SK-N-SH treated with all-trans-retinoic acid at 6 μM for 48 hours (cell line): ENCODE data around the gene SAMD3.

Experiments
- GLIS3 ChIP-seq: fragments of 250-450 bp; sonication (Bioruptor Pico); IDR thresholded peaks from 2 replicates; pipeline ENCODE4 v1.5.0; 2020; ENCODE audit warnings: mild to moderate bottlenecking, moderate library complexity
- PATZ1 ChIP-seq: fragments of 250-450 bp; sonication (Bioruptor Pico); IDR thresholded peaks from 2 replicates; pipeline ENCODE4 v1.8.0; 2020; ENCODE audit warnings: mild to moderate bottlenecking, moderate library complexity, borderline replicate concordance
- POU6F1 ChIP-seq: fragments of 250-450 bp; sonication (Bioruptor Pico); IDR thresholded peaks from 2 replicates; pipeline ENCODE4 v1.8.0; 2021; ENCODE audit warnings: low read depth, mild to moderate bottlenecking, moderate library complexity, borderline replicate concordance
- RARB ChIP-seq: fragments of 250-450 bp; sonication (Bioruptor Pico); IDR thresholded peaks from 2 replicates; pipeline ENCODE4 v1.8.0; 2021; ENCODE audit warnings: mild to moderate bottlenecking, moderate library complexity
- TCF4 ChIP-seq: fragments of 250-450 bp; sonication (Bioruptor Pico); IDR thresholded peaks from 2 replicates; pipeline ENCODE4 v1.8.0; 2021; ENCODE audit warnings: mild to moderate bottlenecking, moderate library complexity, borderline replicate concordance
- TOX ChIP-seq: fragments of 250-450 bp; sonication (Bioruptor Pico); IDR thresholded peaks from 2 replicates; pipeline ENCODE4 v1.8.0; 2021; ENCODE audit warnings: mild to moderate bottlenecking, moderate library complexity, borderline replicate concordance
- TSHZ2 ChIP-seq: fragments of 250-450 bp; sonication (Bioruptor Pico); IDR thresholded peaks from 2 replicates; pipeline ENCODE4 v1.5.0; 2020; ENCODE audit warnings: mild to moderate bottlenecking, moderate library complexity
- ZC3H10 ChIP-seq: fragments of 250-450 bp; sonication (Bioruptor Pico); IDR thresholded peaks from 2 replicates; pipeline ENCODE4 v1.5.1; 2021; ENCODE audit warnings: mild to moderate bottlenecking, moderate library complexity
- ZNF8 ChIP-seq: fragments of 450-650 bp; formaldehyde crosslinking; IDR thresholded peaks from 2 replicates; pipeline ENCODE4 v1.5.0; 2020; ENCODE audit warnings: mild to moderate bottlenecking, moderate library complexity

GRCh38 chr6:130115036-130115435 lies 107.7 kb downstream of the SAMD3 start:
- TF ChIP-seq GLIS3 (CRISPR knock-in tag) (no peak), TCF4 (CRISPR knock-in tag) (no peak), RARB (CRISPR knock-in tag) (no peak), PATZ1 (CRISPR knock-in tag) (no peak), ZC3H10 (CRISPR knock-in tag) (no peak), POU6F1 (CRISPR knock-in tag) (no peak), ZNF8 (CRISPR knock-in tag) (no peak), TSHZ2 (CRISPR knock-in tag) (no peak), TOX (no peak)
